GM19328 (cell line): ENCODE data around the gene ZNF846.
"Not testable (repeated sequence)": the region's sequence is repeated elsewhere in the genome, so short reads cannot be mapped to it uniquely, and the experiment has no call there.

Experiments used
- ATAC-seq: cut with Tn5 transposase; IDR thresholded peaks from one replicate; pipeline ENCODE4 v1.9.1; 2021; ENCODE audit warnings: mild to moderate bottlenecking, moderate library complexity; ENCODE audit not compliant: unreplicated experiment

Gene ZNF846

DNA sequence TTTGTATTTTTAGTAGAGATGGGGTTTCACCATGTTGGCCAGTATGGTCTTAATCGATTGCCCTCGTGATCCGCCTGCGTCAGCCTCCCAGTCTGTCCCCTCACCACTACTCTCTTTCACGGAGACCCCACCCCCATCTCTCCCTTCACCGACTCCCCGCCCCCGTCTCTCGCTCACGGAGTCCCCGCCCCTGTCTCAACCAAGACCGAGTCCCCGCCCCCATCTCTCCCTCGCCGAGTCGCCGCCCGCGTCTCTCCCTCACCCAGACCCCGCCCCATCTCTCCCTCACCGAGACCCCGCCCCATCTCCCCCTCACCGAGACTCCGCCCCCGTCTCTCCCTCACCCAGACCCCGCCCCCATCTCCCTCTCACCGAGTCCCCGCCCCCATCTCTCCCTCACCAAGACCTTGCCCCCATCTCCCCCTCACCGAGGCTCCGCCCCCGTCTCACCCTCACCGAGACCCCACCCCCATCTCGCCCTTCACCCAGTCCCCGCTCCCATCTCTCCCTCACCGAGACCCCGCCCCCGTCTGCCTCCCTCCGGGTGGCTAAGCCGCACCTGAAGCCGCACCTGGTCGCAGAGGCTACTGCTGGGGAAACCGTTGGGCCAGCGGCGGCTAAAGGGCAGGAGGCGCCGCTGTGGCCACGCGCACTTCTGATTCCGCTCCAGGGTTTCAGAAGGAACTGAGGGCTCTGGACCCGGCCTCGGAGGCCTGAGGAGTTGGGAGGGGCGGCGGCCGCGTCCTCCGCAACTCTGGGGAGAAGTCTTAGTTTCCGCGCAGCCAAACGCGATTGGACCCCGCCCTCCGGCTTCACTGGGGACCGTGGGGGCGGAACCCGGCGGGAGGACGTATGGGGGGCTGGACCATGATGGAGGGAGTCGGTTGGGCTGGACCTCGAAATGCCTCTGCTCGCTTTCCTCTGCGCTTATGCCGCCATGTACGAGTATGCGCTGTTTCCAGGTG lies 17.1 kb upstream of the ZNF846 start:
- ATAC-seq, result peak; percentile 67

DNA sequence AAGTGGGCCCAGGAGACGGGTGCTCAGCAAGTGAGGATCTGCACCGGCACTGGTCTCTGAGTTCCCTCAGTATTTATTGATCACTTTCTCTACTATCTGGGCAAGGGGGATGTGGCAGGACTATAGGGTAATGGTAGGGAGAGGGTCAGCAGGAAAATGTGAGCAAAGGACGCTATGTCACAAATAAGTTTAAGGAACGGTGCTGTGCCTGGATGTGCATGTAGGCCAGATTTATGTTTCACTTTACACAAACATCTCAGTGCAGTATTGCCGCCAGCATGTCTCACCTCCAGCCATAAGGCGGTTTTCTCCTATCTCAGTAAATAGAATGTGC lies 15.6 kb upstream of the ZNF846 start:
- ATAC-seq, result not testable (repeated sequence)

DNA sequence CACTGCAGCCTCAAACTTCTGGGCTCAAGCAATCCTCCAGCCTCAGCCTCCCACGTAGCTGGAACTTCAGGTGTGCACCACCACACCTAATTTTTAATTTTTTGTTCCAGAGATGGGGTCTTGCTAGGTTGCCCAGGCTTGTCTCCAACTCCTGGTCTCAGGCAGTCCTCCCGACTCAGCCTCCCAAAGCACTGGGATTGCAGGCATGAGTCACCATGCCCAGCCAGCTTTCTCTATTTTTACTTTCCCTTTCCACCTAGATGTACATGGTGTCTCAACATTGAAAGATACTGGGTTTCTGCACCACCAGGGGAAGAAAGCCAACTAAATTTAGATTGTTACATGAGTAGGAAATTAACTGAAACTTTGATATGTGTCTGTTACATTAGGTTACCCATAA lies 13.8 kb upstream of the ZNF846 start:
- ATAC-seq, result no peak

DNA sequence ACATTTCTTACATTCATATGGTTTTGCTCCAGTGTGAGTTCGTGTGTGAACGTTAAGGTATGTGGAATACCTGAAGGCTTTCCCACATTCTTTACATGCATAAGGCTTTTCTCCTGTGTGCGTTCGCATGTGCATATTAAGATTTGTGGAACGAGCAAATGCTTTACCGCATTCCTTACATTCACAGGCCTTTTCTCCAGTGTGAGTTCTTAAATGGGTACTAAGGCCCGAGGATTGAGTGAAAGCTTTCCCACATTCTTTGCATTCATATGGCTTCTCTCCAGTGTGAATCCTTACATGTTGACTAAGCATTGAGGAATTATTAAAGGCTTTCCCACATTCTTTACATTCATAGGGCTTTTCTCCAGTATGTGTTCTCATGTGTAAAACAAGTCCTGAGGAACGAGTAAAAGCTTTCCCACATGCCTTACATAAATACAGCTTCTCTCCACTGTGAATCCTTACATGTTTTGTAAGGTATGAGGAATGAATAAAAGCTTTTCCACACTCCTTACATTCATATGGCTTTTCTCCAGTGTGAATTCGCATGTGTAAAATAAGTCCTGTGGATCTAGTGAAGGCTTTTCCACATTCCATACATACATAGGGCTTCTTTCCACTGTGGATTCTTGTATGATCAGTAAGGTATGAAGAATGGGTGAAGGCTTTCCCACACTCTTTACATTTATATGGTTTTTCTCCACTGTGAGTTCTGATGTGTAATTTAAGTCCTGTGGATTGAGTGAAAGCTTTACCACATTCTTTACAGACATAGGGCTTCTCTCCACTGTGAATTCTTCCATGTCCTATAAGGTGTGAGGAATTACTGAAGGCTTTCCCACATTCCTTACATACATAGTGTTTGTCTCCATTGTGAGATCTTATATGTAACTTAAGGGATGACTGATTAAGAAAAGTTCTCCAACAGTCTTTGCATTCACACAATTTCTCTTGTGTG lies 10.7 kb downstream of the ZNF846 start:
- ATAC-seq, result no peak

DNA sequence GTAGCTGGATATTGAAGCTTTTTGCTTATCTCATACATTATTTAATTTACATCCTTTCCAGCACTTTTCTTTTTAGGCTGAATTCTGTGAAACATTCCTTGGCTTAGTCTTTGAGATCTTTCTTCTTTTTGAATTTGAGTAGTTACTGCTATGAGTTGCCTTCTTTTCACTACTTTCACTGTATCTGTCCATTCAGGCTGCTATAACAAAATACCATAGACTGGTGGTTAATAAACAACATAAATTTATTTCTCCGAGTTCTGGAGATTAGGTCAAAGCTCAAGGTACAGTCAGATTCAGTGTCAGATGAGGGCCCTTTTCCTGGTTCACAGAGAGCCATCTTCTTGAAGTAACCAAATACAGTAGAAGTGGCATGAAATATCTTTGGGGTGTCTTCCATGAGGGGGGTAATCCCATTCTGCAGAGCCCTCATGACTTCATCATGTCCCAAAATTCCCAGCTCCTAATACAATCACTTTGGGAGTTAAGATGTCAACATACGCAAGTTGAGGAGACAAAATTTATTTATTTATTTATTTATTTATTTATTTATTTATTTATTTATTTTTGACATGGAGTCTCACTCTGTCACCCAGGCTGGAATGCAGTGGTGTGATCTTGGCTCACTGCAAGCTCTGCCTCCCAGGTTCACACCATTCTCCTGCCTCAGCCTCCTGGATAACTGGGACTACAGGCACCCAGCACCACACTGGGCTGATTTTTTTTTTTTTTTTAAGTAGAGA lies 15.7 kb downstream of the ZNF846 start:
- ATAC-seq, result no peak

DNA sequence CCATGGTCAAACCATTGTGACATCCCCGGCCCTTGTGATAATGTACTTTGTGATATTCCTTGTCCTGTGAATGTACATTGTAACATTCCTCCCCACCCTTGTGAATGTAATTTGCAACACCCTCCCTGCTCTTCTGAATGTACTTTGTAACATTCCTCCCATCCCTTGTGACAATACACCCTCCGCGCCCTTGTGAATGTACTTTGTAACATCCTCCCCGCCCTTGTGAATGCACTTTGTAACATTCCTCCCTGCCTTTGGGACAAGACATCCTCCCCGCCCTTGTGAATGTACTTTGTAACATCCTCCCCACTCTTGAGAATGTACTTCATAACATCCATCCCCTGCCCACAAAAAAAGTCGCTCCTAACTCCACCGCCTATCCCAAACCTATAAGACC lies 17.1 kb downstream of the ZNF846 start:
- ATAC-seq, result no peak

DNA sequence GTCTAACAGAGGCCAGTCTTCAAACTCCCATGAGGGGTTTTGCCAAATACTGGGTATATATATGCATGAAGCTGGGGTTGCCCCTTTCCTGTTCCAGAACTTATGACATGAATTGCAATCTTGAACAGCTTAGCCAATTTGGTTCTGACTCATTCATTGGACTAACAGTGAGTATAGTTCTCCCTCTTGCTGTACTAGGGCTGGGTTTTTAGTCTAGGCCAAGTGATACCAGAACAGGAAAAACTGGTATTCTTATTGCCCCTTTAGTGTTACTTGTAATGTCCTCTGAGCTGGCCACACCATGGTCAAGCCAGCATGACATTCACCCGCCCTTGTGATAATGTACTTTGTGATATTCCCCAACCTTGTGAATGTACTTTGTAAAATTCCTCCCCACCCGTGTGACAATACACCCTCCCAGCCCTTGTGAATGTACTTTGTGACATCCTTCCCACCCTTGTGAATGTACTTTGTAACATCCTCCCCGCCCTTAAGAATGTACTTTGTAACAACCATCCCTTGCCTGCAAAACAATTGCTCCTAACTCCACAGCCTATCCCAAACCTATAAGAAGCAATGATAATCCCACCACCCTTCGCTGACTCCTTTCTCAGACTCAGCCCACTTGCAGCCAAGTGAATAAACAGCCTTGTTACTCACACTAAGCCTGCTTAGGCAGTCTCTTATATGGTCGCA lies 26.9 kb downstream of the ZNF846 start:
- ATAC-seq, result no peak

DNA sequence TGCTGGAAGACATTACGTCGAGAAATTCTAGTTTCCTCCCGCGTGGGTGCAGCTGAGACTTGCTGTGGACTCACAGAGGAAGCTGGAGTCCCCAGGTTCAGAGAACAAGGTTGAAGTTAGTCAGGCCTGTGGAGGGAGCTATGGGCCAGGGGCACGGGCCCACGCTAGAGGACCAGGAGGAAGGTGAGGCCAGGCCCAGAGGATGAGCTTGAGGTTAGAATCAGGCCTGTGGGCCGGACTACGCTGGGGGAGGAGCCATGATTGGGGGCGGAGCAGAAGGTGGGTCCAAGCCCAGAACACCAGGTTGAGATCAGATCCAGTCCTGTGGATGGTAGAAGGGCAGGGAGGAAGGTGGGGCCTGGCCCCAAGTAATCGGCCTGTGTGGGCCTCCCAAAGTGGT lies 32.6 kb downstream of the ZNF846 start:
- no peak for ATAC-seq

DNA sequence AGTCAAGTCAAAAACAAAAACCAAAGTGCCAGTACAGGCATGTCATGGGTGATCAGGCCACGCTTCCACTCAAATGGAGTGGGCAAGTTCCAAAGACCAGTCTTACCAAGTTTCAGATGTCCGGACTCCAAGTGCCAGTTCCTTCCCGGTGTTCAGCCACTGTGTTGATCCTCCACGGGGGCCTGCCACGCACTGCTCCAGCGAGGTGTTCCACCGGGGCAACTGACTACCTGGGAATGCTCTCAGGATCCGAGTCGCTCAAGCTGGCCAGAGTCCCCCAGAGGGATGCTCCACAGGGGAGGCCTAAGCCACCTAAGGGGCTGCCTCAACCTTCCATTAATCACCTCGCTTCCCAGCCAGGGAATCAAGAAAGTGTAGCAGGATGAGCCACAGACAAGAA lies 38.5 kb downstream of the ZNF846 start:
- ATAC-seq, result not testable (repeated sequence)

DNA sequence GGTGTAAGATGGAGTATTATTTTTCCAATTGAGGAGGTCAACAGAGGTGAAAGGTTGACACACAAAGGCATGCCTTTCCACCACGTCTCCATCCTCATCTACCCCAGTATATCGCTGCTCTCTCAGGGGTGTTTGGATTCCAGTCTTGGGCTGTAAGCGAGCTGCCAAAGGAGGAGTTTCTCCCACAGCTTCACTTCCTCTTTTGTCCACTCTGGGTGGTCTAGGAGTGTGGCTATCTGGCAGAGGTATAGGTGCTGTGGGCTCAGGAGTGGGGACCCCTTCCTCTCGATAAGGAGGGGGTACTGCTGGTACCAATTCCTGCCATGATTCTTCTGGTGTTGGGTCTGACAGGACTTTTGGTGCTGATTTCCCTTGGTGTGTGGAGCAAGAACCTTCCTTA lies 39.4 kb downstream of the ZNF846 start:
- ATAC-seq, result no peak

DNA sequence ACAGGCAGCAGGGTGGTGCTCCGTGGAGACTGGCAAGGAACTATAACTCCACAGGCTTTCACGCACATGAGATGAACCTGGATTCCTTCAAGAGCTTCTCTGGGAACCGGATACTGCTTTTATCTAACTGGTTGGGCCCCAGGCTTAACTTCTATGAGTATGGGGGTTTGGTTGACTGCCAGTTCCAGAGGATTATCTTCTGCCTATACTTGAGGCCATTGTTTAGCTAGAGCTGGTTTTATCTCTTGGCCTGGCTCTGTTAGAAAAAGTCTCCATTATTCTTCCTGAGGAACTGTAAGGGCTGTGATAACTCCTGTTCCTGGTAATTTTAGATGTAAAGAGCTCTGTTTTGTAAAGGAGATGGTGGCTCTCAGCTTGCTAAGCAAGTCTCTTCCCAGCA lies 40.9 kb downstream of the ZNF846 start:
- ATAC-seq, result no peak

DNA sequence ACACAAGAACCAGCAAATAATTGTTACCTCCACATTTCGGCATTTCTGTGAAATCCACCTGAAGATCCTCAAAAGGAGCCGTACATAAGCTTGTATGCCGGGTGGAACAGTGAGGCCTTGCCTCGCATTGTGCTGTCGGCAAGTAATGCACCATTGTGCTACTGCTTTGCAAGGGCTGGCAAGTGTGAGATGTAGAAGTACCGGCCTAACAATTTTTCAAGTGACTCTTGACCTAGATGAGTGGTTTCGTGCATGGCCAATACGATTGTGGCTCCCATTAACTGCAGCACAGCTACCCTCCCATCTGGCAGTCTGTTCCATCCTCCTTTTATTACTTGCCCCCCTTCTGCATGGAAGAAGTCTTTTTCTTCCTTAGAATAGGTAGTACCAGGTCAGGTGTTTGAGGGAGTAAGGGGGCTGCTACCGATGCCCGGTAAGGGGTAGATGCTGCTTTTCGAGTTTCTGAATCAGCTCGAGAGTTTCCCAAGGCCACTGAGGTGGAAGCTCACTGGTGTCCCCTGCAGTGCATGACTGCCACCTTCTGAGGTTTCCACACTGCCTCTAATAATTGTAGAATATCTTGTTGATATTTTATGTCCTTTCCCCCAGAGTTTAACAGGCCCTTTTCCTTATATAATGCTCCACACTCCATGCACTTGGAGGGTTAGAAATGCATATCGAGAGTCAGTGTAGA lies 42.9 kb downstream of the ZNF846 start:
- ATAC-seq, result not testable (repeated sequence)

DNA sequence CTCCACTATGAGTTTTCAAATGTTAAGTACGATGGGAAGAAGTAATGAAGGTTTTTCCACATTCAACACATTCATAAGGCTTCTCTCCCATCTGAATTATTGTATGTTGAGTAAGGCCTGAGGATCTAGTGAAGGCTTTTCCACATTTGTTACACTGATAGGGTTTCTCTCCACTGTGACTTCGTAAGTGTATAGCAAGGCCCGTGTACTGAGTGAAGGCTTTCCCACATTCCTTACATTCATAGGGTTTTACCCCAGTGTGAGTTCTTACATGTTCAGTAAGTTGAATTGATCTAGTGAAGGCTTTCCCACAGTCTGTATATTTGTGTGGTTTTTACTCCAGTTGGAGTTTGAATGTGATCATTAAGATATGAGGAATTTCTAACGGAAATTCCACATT lies 44.4 kb downstream of the ZNF846 start:
- ATAC-seq, result no peak

DNA sequence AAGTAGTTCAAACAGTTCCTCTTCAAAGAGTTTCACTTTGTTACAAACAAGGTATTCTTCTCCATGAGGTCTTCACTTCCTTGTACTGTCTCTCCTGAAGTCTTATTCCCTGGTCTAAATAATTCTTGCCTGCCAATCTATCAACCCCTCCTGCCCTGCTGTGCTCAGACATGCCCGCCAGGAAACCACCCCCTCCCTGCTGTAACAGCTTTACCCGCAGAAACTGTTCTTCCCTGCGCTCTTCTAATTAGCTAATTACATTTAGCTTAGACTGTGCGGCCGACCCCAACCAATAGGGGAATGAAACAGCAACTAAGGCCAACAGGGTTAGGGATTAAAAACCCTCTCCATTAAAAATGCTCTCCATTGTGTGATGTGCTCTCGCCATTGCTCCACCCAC lies 46.7 kb downstream of the ZNF846 start:
- no peak for ATAC-seq

DNA sequence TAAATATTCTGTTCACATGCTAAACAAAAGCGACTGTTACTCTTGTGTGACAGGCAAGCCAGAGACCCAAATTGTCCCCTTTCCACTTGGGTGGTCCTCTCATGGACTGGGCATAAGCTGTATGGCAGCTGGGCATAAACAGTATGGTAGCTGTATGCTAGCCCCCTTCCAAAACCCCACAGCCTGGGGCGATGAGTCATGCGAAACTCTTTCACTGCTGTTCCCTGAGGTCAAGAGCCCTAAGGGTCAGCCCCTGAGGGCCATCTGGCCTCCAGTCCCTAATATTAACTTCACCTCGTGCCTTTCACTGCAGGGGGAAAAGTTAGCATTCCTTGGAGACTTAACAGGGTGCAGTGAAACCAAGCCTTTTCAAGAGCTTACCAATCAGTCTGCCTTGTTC lies 48.0 kb downstream of the ZNF846 start:
- no peak for ATAC-seq

DNA sequence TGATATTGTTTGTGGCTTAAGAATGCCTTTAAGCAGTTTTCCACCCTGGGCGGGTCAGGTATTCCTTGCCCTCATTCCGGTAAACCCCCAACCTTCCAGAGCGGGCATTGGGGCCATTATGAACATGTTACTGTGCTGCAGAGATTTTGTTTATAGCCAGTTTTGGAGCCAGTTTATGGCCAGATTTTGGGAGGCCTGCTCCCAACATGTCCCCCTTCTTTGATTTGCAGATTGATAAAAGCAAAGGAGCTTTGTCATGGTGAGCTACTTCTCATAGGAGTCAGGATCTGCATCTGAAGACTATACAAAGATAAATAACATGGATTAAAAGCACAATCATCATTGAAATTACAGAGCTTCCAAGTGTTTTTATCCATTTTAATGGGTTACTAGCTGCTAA lies 56.7 kb downstream of the ZNF846 start:
- ATAC-seq, result no peak

DNA sequence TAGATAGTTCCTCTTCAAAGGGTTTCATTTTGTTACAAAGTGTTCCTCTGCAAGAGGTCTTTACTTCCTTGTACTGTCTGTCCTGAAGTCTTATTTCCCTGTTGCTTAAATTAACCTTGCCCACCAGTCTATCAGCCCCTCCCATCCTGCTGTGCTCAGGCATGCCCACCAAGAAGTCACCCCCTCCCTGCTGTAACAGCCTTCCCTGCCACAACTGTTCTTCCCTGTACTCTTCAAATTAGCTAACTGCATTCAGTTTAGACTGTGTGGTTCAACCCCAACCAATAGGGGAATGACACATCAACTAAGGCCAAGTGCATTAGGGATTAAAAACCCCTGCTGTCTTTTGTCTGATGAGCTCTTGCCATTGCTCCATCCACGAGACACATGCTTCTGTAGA lies 59.2 kb downstream of the ZNF846 start:
- ATAC-seq, result no peak

DNA sequence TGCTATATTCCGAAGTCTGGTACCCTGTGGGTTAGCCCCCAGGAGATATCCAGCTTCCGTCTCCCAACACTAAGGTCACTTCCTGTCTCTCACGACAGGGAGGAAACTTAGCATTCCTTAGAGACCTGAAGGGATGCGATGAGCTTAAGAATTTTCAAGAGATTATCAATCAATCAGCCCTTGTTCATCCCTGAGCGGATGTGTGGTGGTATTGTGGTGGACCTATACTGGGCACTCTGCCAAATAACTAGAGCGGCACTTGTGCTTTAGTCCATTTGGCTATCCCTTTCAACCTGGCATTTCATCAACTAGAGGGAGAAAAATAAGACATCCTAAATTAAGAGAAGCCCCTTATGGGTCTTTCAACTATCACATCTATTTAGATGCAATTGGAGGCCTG lies 62.7 kb downstream of the ZNF846 start:
- no peak for ATAC-seq

DNA sequence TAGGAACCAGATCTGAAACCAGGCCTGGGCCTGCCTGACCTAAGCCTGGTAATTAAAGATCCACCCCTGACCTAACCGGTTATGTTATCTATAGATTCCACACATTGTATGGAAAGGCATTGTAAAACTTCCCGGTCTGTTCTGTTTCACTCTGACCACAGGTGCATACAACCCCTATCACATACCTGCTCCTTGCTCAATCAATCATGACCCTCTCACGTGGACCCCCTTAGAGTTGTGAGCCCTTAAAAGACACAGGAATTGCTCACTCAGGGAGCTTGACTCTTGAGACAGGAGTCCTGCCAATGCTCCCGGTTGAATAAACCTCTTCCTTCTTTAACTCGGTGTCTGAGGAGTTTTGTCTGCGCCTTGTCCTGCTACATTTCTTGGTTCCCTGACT lies 66.4 kb downstream of the ZNF846 start:
- ATAC-seq, result no peak
